Stimulated activated CD8-positive, alpha-beta memory T cell treated with anti-CD3 and anti-CD28 coated beads, Interleukin-7, amount 100 ng/mL, for 48 hours (primary cell): ENCODE results near the gene ICE2.
"Not testable (repeated sequence)": the region's sequence is repeated elsewhere in the genome, so short reads cannot be mapped to it uniquely, and the experiment has no call there.

ENCODE experiments used
- DNase-seq, 2 donors: peaks; one replicate each; pipeline ENCODE4 v3.0.0-alpha.2; 2020; ENCODE audit warnings: low read depth in 1 of 2; ENCODE audit errors: extremely low read depth in 1 of 2

Gene ICE2

DNA sequence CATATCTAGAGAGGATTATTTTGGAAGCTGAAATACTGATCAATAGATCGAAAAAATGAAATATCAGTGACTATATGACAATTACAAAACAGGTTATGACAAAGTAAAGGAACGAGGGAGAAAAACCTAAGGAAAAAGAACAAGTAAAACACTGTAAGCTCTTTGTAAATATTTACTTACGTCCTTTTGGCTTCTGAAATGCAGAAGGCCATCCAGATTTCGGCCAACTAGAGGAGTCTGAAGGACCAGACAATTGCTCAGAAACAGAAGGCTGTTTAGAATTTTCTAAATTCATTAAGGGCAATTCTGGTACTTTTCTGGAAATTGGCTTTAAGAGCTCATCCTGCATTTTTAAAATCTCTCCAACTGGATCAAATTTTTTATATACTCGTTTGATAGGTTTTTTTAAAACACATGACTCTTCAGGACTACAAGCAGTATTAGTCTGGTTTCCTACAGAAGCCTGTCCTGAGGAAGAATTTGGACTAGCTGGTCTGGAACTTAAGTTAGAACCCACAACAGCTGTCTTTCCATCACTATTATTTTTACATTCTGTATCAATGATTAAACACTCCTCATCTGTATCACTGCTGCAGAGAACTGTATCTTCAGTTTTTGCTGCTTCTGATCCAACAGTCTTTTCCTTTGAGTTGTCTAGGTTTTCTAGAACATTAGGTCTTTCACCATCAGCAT, 30.1 kb downstream of the ICE2 start:
- DNase-seq = no peak

DNA sequence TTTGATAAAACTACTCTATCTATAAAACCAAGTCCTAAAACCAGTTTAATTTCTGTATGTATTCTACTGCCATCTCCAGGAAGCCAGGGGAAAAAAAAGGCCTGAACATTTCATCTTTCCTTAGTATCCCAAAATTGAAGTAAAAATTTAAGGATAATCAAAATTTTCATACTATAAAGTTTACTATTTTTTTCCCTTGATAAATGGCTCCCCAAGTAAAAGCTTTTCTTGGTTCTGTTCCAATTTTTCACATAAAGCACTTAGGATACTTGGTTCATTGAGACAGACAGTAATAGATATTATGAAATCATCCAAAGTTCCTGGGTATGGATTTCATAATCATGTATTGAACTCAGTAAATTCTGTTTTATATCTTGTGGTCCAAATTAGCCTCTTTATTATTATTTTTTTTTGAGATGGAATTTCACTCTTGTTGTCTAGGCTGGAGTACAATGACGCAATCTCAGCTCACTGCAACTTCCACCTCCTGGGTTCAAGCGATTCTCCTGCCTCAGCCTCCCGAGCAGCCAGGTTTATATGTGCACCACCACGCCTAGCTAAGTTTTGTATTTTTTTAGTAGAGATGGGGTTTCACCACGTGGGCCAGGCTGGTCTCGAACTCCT, 34.5 kb downstream of the ICE2 start:
- DNase-seq = no peak

DNA sequence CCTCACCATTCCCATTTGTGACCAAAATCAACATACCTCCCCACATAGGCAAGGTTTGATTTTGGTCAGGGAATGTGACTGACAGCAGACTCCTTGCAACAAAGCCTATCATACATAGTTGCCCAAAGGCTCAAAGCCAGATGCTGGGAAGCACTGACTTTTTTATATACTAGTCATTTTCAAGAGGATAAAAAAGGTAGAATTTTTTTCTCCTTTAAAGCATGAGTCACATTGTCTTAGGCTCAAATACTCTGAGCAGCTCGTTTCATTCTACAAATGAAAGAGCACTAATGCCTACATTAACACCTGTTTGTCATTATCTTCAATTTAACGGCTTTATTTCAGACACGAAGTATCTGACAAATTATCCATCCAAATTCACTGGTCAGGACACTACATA, 36.2 kb downstream of the ICE2 start:
- DNase-seq = no peak

DNA sequence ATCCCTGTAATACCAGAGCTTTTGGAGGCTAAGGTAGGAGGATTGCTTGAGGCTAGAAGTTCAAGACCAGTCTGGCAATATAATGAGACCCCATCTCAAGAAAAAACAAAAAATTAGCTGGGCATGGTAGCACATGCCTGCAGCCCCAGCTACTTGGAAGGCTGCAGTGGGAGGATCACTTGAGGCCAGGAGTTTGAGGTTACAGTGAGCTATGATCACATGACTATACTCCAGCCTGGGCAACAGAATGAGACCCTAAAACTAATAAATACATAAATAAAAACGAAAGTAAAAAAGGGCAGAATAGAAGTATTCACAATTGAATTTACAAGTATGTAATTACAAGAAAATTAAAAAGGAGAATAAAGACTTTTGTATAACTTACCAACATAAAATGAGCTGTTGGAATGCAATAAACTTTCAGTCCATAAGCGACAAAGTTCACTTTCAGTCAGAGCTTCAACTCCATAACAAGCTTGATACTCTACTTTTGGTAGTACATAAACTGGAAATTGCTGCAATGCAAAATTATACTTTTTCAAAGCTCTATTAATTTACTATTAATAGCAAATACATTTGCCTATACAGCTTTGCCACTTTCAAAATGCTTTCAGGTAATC, 36.8 kb downstream of the ICE2 start:
- no peak for DNase-seq

- DNase-seq = no peak
Observed at GRCh38 chr15:60441331-60441730, 37.6 kb downstream of the ICE2 start.

- no peak for DNase-seq
Observed at GRCh38 chr15:60438646-60439045, 40.3 kb downstream of the ICE2 start.

DNA sequence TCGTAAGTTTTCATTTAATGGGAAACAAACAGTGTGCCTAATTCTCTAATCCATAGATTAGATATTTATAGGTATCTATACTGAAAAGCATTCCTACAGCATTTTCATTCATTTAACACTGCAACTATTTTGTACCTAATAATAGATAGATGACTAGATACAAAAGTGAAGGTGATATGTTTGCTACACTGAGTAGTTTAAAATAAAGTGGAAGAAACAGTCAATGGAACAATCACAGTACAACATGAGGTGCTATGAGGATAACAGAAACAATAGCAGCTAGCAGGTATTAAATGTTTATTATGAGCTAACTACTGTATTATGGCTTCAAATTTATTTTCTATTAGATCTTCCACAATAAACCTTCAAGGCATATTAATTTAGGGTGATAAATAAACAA, 50.0 kb downstream of the ICE2 start:
- DNase-seq = no peak

- no peak for DNase-seq
Observed at GRCh38 chr15:60426870-60427508, 52.0 kb downstream of the ICE2 start.

DNA sequence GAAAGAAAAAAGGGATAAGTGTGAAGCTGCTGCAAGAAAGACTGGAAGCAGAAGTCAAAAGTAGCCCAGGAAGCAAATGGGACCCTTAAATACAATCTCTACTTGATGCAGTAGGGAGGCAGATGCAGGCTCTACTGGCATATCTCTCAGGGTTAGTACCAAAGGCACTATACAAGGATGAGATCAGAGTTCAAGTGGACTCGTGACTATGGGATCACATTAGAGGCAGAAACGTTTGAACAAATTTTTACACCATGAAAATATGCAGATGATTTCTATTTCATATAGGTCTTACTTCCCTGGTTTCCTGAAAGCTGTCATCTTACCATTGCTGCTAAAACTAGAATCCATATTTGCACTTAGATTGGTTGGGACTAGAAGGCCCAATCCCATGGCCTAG, 53.5 kb downstream of the ICE2 start:
- DNase-seq = no peak

DNA sequence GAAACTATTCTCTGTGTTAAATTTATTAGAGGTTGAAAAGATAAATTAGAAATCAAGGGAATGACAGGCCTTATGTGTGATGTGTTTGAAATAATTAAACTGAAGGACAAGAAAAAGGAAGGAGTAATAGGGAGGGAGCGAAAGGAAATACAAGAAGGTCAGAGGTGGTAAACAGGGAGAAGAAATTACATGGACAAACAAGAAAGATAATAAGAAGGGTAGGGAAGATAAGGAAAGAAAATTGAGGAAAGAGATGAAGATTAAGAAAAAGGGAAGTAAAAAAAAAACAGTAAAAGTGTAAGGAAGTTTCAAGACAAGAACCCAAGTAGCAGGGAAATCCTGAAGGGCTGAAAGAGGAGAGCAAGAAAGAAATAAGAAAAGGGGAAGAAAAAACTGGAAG, 54.9 kb downstream of the ICE2 start:
- DNase-seq = no peak

DNA sequence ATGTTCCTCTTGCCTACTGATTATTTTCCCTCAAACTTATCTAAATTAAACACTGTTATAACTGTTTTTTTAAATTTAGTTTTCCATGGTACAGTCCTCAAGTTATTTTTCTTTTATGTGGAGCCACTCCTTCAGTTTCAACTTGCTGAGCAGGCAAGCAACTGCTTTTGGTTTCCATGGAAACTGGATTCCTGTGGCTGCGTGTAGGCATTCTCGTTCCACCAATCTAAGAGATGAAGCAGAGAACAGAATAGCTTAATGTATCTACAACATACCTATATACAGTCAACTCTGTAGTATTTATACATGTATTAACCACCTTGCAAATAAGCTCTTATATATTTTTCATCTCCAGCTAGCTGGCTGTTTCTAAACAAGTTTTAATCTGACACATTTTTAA, 55.4 kb downstream of the ICE2 start:
- DNase-seq = no peak

DNA sequence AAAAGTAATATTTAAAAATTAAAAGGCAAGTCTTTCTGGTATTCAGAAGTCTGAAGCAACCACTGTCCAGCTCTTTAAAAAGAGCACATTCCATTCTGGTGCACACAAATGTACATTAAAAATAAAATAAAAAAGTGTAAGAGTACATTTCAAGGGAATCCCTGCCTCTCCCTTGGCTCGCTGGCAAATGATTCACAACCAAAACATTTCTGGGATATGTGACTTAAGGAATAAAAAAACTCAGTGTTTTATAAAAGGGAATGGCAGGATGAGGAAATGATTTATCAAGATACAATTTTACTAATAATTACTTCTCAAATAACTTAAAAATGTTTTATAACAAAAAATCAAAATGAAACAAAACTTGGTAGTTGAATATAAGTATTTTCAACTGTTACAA, 57.4 kb downstream of the ICE2 start:
- no peak for DNase-seq

- no peak for DNase-seq
Observed at GRCh38 chr15:60420203-60420716, 58.7 kb downstream of the ICE2 start.

DNA sequence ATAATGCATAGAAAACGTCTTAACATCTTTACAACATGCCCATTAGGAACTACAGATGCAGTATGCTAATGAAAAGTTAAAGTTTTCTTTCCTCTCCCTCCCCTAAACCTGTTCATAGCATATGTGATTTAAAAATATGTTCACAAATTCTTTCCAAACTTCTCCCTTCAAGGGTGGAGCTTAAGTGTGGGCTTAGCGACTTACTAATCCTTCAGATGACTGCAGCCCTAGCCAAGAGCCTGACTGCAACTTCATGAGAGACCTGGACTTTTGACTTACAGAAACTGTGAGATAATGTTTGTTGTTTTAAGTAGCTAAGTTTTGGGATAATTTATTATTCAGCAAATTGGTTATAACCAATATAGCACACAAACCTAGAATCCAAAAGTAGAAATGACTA, 59.2 kb downstream of the ICE2 start:
- DNase-seq = no peak

DNA sequence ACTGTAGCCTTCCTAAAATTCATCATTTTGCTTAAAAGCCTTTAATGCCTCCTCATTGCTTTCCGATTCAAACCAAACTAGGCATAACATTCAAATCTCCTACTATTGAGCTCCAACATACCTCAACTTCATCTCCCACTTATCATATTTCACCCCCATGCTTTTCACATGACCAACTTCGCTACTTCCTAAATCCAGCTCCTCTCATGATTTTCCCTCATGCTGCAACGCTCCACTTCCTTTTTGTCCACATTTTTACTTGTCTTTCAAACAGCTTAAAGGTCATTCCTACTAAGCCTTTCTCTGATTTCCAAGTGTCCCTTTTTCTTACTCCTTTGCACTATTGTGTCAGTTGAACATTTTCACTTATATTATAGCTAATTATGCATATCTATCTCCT, 60.8 kb downstream of the ICE2 start:
- no peak for DNase-seq

- DNase-seq = no peak
Observed at GRCh38 chr15:60417112-60417511, 61.8 kb downstream of the ICE2 start.

DNA sequence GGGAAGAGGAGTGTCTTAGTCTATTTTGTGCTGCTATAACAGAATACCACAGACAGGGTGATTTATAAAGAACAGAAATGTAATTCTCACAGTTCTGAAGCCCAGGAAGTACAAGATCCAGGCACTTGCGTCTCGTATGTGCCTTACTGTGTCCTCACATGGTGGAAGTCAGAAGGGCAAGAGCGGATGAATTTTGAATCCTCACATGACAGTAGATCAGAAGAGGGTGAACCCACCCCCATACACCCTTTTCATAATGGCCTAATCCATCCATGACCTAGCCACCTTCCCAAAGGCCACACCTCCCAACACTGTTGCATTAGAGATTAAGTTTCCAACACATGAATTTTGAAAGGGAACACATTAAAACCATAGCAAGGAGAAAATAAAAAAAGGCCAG, 62.5 kb downstream of the ICE2 start:
- DNase-seq = no peak

GRCh38 chr15:60414016-60414682, 64.8 kb downstream of the ICE2 start:
- no peak for DNase-seq

DNA sequence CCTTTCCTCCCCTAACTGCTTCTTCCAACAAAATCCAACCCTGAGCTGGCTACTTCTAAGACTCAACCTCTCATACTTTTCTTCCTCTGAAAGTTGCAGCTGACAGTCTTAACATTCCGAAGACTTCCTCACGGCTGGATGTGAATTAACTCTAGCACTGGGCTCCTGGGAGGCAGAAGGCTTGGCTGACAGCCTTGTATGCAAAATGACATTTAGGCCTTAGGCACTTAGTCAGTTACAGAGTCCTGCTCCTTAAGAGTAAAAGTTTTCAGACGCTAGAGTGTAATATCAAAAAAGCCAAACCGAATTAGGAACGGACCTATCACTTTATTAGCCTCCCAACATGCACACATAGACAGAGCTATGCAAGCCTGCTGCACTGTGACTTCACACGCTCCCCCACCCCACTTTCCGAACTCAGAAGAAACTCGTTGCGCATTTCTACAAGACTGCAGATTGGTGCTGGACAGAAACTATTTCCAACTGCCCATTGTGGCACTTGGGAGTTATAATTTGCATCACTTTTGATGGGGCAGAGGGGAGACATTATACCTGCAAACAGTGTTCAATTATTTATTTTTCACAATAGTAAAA, 65.6 kb downstream of the ICE2 start:
- no peak for DNase-seq

- DNase-seq = not testable (repeated sequence)
Observed at GRCh38 chr15:60412807-60413206, 66.1 kb downstream of the ICE2 start.
